Measurements from ENCODE around the gene RAB11FIP4.

The RAB11FIP4 gene

DNA sequence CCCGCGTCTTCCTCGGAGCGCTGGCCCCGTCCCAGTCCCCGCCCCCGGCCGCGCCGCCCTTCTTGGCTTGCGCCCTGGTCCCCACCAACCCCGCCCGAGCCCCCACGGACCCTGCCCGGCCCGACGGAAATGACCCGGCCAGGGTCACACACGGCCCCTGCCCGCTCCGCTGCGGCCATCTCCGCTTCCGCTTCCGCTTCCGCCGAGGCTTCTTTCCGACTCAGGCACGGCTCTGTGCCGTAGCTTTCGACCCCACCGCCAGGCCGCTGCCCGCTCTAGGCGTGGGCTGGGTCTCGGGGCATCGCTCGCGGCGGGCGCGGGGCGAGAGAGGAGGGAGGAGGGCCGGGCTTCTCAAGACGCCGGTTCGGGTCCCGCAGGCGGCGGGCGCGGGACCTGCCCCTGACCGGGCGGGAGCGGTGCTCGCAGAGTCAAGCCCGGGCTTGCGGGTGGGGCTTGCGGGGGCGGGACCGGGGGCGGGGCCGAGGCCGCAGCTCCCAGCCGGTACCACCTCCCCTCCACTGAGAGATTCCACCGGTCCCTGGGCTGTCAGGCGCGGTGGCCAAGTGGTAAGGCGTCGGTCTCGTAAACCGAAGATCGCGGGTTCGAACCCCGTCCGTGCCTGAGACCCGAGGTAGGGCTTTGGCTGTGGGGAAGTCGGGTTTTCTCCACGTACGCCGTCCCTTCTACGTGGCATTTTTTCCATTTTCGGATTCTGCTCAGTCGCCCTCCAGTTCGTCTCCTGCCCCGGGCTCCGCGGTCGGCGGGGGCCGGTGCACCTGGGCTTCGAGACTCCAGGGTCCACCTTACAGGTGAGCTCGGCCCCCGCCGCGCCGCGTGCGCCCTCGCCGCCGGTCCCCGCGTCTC is 158.3 kb downstream of the RAB11FIP4 start (continued):
- TF ChIP-seq, protein P1, sequence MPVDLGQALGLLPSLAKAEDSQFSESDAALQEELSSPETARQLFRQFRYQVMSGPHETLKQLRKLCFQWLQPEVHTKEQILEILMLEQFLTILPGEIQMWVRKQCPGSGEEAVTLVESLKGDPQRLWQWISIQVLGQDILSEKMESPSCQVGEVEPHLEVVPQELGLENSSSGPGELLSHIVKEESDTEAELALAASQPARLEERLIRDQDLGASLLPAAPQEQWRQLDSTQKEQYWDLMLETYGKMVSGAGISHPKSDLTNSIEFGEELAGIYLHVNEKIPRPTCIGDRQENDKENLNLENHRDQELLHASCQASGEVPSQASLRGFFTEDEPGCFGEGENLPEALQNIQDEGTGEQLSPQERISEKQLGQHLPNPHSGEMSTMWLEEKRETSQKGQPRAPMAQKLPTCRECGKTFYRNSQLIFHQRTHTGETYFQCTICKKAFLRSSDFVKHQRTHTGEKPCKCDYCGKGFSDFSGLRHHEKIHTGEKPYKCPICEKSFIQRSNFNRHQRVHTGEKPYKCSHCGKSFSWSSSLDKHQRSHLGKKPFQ (tag by site-specific recombination; IDR thresholded peaks at IDR 0.05), result no peak
- TF ChIP-seq ZNF302 (tag by site-specific recombination; IDR thresholded peaks at IDR 0.05; ENCODE audit: low read depth), result no peak
- TF ChIP-seq ZNF433 (tag by site-specific recombination; IDR thresholded peaks at IDR 0.05; ENCODE audit: low read depth), result no peak
- TF ChIP-seq ZNF221 (tag by site-specific recombination; IDR thresholded peaks at IDR 0.05; ENCODE audit: borderline replicate concordance), result peak; percentile 92; the same call in 1 of the 2 replicates
- no peak for TF ChIP-seq ZNF311 (tag by site-specific recombination; IDR thresholded peaks at IDR 0.05; ENCODE audit: borderline replicate concordance)
- TF ChIP-seq ZNF544 (tag by site-specific recombination; IDR thresholded peaks at IDR 0.05), result no peak
- TF ChIP-seq GLI4 (tag by site-specific recombination; IDR thresholded peaks at IDR 0.05), result peak; percentile 68; the same call in 1 of the 2 replicates
- TF ChIP-seq ZNF274 (IDR thresholded peaks at IDR 0.05; ENCODE audit: low read length), result no peak
- TF ChIP-seq ZNF274 (tag by site-specific recombination; IDR thresholded peaks at IDR 0.05; ENCODE audit: borderline replicate concordance), result no peak
- TF ChIP-seq, protein P2, sequence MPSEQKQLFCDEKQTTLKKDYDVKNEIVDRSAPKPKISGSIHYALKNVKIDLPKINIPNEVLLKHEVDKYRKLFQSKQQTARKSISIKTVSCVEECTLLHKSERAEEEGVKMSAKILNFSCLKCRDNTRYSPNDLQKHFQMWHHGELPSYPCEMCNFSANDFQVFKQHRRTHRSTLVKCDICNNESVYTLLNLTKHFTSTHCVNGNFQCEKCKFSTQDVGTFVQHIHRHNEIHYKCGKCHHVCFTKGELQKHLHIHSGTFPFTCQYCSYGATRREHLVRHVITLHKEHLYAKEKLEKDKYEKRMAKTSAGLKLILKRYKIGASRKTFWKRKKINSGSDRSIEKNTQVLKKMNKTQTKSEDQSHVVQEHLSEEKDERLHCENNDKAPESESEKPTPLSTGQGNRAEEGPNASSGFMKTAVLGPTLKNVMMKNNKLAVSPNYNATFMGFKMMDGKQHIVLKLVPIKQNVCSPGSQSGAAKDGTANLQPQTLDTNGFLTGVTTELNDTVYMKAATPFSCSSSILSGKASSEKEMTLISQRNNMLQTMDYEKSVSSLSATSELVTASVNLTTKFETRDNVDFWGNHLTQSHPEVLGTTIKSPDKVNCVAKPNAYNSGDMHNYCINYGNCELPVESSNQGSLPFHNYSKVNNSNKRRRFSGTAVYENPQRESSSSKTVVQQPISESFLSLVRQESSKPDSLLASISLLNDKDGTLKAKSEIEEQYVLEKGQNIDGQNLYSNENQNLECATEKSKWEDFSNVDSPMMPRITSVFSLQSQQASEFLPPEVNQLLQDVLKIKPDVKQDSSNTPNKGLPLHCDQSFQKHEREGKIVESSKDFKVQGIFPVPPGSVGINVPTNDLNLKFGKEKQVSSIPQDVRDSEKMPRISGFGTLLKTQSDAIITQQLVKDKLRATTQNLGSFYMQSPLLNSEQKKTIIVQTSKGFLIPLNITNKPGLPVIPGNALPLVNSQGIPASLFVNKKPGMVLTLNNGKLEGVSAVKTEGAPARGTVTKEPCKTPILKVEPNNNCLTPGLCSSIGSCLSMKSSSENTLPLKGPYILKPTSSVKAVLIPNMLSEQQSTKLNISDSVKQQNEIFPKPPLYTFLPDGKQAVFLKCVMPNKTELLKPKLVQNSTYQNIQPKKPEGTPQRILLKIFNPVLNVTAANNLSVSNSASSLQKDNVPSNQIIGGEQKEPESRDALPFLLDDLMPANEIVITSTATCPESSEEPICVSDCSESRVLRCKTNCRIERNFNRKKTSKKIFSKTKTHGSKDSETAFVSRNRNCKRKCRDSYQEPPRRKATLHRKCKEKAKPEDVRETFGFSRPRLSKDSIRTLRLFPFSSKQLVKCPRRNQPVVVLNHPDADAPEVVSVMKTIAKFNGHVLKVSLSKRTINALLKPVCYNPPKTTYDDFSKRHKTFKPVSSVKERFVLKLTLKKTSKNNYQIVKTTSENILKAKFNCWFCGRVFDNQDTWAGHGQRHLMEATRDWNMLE (tag by site-specific recombination; conservative IDR thresholded peaks at IDR 0.05; ENCODE audit: low read depth), result peak; percentile 48; the same call in 1 of the 2 replicates
- no peak for TF ChIP-seq TCF7L2 (IDR thresholded peaks at IDR 0.05; ENCODE audit: borderline replicate concordance, low read depth, low read length)
- TF ChIP-seq, protein P3, sequence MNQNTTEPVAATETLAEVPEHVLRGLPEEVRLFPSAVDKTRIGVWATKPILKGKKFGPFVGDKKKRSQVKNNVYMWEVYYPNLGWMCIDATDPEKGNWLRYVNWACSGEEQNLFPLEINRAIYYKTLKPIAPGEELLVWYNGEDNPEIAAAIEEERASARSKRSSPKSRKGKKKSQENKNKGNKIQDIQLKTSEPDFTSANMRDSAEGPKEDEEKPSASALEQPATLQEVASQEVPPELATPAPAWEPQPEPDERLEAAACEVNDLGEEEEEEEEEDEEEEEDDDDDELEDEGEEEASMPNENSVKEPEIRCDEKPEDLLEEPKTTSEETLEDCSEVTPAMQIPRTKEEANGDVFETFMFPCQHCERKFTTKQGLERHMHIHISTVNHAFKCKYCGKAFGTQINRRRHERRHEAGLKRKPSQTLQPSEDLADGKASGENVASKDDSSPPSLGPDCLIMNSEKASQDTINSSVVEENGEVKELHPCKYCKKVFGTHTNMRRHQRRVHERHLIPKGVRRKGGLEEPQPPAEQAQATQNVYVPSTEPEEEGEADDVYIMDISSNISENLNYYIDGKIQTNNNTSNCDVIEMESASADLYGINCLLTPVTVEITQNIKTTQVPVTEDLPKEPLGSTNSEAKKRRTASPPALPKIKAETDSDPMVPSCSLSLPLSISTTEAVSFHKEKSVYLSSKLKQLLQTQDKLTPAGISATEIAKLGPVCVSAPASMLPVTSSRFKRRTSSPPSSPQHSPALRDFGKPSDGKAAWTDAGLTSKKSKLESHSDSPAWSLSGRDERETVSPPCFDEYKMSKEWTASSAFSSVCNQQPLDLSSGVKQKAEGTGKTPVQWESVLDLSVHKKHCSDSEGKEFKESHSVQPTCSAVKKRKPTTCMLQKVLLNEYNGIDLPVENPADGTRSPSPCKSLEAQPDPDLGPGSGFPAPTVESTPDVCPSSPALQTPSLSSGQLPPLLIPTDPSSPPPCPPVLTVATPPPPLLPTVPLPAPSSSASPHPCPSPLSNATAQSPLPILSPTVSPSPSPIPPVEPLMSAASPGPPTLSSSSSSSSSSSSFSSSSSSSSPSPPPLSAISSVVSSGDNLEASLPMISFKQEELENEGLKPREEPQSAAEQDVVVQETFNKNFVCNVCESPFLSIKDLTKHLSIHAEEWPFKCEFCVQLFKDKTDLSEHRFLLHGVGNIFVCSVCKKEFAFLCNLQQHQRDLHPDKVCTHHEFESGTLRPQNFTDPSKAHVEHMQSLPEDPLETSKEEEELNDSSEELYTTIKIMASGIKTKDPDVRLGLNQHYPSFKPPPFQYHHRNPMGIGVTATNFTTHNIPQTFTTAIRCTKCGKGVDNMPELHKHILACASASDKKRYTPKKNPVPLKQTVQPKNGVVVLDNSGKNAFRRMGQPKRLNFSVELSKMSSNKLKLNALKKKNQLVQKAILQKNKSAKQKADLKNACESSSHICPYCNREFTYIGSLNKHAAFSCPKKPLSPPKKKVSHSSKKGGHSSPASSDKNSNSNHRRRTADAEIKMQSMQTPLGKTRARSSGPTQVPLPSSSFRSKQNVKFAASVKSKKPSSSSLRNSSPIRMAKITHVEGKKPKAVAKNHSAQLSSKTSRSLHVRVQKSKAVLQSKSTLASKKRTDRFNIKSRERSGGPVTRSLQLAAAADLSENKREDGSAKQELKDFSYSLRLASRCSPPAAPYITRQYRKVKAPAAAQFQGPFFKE (tag by site-specific recombination; IDR thresholded peaks at IDR 0.05; ENCODE audit: borderline replicate concordance), result 0 out of 2 replicates have a peak, but pooled peaks have one; percentile 22
- TF ChIP-seq SETDB1 (IDR thresholded peaks at IDR 0.05; ENCODE audit: insufficient read length, low read length), result no peak
- TF ChIP-seq, protein P4, sequence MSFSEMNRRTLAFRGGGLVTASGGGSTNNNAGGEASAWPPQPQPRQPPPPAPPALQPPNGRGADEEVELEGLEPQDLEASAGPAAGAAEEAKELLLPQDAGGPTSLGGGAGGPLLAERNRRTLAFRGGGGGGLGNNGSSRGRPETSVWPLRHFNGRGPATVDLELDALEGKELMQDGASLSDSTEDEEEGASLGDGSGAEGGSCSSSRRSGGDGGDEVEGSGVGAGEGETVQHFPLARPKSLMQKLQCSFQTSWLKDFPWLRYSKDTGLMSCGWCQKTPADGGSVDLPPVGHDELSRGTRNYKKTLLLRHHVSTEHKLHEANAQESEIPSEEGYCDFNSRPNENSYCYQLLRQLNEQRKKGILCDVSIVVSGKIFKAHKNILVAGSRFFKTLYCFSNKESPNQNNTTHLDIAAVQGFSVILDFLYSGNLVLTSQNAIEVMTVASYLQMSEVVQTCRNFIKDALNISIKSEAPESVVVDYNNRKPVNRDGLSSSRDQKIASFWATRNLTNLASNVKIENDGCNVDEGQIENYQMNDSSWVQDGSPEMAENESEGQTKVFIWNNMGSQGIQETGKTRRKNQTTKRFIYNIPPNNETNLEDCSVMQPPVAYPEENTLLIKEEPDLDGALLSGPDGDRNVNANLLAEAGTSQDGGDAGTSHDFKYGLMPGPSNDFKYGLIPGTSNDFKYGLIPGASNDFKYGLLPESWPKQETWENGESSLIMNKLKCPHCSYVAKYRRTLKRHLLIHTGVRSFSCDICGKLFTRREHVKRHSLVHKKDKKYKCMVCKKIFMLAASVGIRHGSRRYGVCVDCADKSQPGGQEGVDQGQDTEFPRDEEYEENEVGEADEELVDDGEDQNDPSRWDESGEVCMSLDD (tag by site-specific recombination; IDR thresholded peaks at IDR 0.05), result peak; percentile 48; the same call in 1 of the 2 replicates
- TF ChIP-seq ZNF514 (tag by site-specific recombination; IDR thresholded peaks at IDR 0.05), result no peak
- TF ChIP-seq ZNF10 (tag by site-specific recombination; IDR thresholded peaks at IDR 0.05), result peak; percentile 83
- TF ChIP-seq KLF8 (tag by site-specific recombination; IDR thresholded peaks at IDR 0.05), result peak; percentile 94
- no peak for TF ChIP-seq ZNF169 (tag by site-specific recombination; IDR thresholded peaks at IDR 0.05)
- TF ChIP-seq ZNF76 (tag by site-specific recombination; IDR thresholded peaks at IDR 0.05; ENCODE audit: borderline replicate concordance, low read depth), result peak; percentile 72
- no peak for TF ChIP-seq ZNF416 (tag by site-specific recombination; IDR thresholded peaks at IDR 0.05)
- TF ChIP-seq, protein P5, sequence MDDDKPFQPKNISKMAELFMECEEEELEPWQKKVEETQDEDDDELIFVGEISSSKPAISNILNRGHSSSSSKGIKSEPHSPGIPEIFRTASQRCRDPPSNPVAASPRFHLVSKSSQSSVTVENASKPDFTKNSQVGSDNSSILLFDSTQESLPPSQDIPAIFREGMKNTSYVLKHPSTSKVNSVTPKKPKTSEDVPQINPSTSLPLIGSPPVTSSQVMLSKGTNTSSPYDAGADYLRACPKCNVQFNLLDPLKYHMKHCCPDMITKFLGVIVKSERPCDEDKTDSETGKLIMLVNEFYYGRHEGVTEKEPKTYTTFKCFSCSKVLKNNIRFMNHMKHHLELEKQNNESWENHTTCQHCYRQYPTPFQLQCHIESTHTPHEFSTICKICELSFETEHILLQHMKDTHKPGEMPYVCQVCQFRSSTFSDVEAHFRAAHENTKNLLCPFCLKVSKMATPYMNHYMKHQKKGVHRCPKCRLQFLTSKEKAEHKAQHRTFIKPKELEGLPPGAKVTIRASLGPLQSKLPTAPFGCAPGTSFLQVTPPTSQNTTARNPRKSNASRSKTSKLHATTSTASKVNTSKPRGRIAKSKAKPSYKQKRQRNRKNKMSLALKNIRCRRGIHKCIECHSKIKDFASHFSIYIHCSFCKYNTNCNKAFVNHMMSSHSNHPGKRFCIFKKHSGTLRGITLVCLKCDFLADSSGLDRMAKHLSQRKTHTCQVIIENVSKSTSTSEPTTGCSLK (tag by site-specific recombination; IDR thresholded peaks at IDR 0.05), result no peak

All from HEK293 (cell line).